Measurements from ENCODE around the gene NALCN.

The NALCN gene

DNA sequence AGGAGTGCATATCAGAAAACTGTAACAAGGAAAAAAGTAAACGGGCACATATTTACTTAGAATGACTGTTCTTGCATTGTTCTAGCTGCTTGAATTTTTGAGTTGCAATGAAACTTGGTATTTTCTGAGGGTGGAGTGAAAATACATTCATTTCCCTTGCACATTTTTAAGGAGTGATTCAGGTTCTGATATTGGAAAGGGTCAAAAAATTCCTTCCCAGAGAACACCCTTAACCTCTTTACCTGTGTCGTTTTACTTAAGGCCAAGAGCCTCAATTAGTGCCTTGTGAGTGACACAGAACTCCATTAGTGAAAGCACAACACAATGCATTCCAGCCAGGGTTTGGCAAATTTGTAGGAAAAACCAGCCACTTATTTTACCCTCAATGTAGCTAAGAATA lies 38.5 kb upstream of the NALCN start:
- Histone ChIP-seq H3K36me3 (ENCODE audit: control insufficient read depth in 1 of 2, insufficient read depth in 2 of 2, low read depth in 1 of 2, low read length in 2 of 2) (no peaks in the 10 kb centered on the region), H3K14ac (ENCODE audit: low read length in 2 of 2) (no peak overlapping the region), H3K18ac (ENCODE audit: low read depth in 1 of 2, low read length in 2 of 2) (no peak overlapping the region), H2AK5ac (ENCODE audit: low read length, severe bottlenecking) (no peak overlapping the region), H3K79me1 (replicated peaks; ENCODE audit: low read length, poor library complexity, severe bottlenecking) (no peaks in the 10 kb centered on the region), H2AFZ (ENCODE audit: low read depth, low read length) (no peak overlapping the region), H2BK120ac (ENCODE audit: low read depth, low read length) (no peak overlapping the region), H2BK12ac (ENCODE audit: low read length in 2 of 2) (no peak overlapping the region), H4K91ac (ENCODE audit: low read length) (no peak overlapping the region), H3K23ac (ENCODE audit: low read length in 2 of 2) (no peak overlapping the region), H3K9ac (ENCODE audit: low read length) (peak overlapping the region; percentile 91), H3K4ac (ENCODE audit: low read depth in 1 of 2, low read length in 2 of 2) (no peak overlapping the region), H3K4me1 (ENCODE audit: control insufficient read depth, insufficient read depth, low read depth, low read length) (peaks cover 18% of the 10 kb centered on the region), H2BK15ac (ENCODE audit: low read depth, poor library complexity, severe bottlenecking) (no peak overlapping the region), H4K8ac (ENCODE audit: low read length) (no peak overlapping the region), H3K27ac (ENCODE audit: low read length, poor library complexity, severe bottlenecking) (peak overlapping the region; percentile 87), H3K27me3 (ENCODE audit: control insufficient read depth in 1 of 2, insufficient read depth in 1 of 2, low read length in 2 of 2) (no peaks in the 10 kb centered on the region), H3K9me3 (ENCODE audit: control insufficient read depth, low read length) (no peaks in the 10 kb centered on the region), H3K4me3 (ENCODE audit: insufficient read depth in 1 of 2, low read depth in 1 of 2, low read length in 2 of 2) (peak overlapping the region in 1 of 2 experiments; percentile 93), H2BK5ac (ENCODE audit: low read depth, low read length, poor library complexity, severe bottlenecking) (no peak overlapping the region), H3K4me2 (ENCODE audit: low read length, poor library complexity, severe bottlenecking) (no peak overlapping the region)
- 0% methylated on average over 2 of the region's 2 CpGs for WGBS
- DNase-seq: no peak

DNA sequence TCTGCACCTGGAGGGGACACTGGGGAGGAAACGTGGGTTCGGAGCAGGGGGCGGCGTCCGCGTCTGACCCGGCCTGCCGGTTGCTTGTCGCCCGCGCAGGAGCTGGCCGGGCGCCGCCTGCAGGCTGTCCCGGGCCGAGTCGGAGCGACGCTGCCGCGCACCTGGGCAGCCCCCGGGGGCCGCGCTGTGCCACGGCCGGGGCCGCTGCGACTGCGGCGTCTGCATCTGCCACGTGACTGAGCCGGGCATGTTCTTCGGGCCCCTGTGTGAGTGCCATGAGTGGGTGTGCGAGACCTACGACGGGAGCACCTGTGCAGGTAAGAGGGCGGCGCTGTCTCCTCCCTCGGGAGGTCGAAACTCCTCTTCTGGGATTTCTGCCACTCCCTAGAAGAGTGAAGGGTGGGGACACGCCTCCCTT lies 37.5 kb upstream of the NALCN start:
- no peak for DNase-seq
- H3K79me1 ChIP-seq (replicated peaks; ENCODE audit: low read length, poor library complexity, severe bottlenecking): no peaks in the 10 kb centered on the region
- H3K4me3 ChIP-seq (ENCODE audit: insufficient read depth in 1 of 2, low read depth in 1 of 2, low read length in 2 of 2): peak overlapping the region; percentile 45 to 93
- H3K9ac ChIP-seq (ENCODE audit: low read length): peak overlapping the region; percentile 91
- H4K91ac ChIP-seq (ENCODE audit: low read length): peak overlapping the region; percentile 86
- H4K8ac ChIP-seq (ENCODE audit: low read length): peak overlapping the region; percentile 77
- peak overlapping the region; percentile 85 for H2BK120ac ChIP-seq (ENCODE audit: low read depth, low read length)
- H3K27ac ChIP-seq (ENCODE audit: low read length, poor library complexity, severe bottlenecking): no peak overlapping the region
- peak overlapping the region; percentile 52 for H2BK15ac ChIP-seq (ENCODE audit: low read depth, poor library complexity, severe bottlenecking)
- H2AK5ac ChIP-seq (ENCODE audit: low read length, severe bottlenecking): peak overlapping the region; percentile 89
- H2BK12ac ChIP-seq (ENCODE audit: low read length in 2 of 2): peak overlapping the region; percentile 84 to 95
- H3K27me3 ChIP-seq (ENCODE audit: control insufficient read depth in 1 of 2, insufficient read depth in 1 of 2, low read length in 2 of 2): no peaks in the 10 kb centered on the region
- peak overlapping the region; percentile 79 to 80 for H3K18ac ChIP-seq (ENCODE audit: low read depth in 1 of 2, low read length in 2 of 2)
- H3K4ac ChIP-seq (ENCODE audit: low read depth in 1 of 2, low read length in 2 of 2): peak overlapping the region in 1 of 2 experiments; percentile 87
- H3K14ac ChIP-seq (ENCODE audit: low read length in 2 of 2): peak overlapping the region in 1 of 2 experiments; percentile 57
- H3K4me2 ChIP-seq (ENCODE audit: low read length, poor library complexity, severe bottlenecking): peak overlapping the region; percentile 70
- H3K23ac ChIP-seq (ENCODE audit: low read length in 2 of 2): no peak overlapping the region
- 87% methylated on average over 39 of the region's 41 CpGs for WGBS
- H2AFZ ChIP-seq (ENCODE audit: low read depth, low read length): no peak overlapping the region
- no peak overlapping the region for H2BK5ac ChIP-seq (ENCODE audit: low read depth, low read length, poor library complexity, severe bottlenecking)
- H3K36me3 ChIP-seq (ENCODE audit: control insufficient read depth in 1 of 2, insufficient read depth in 2 of 2, low read depth in 1 of 2, low read length in 2 of 2): no peaks in the 10 kb centered on the region
- no peaks in the 10 kb centered on the region for H3K9me3 ChIP-seq (ENCODE audit: control insufficient read depth, low read length)
- peaks cover 18% of the 10 kb centered on the region for H3K4me1 ChIP-seq (ENCODE audit: control insufficient read depth, insufficient read depth, low read depth, low read length)

DNA sequence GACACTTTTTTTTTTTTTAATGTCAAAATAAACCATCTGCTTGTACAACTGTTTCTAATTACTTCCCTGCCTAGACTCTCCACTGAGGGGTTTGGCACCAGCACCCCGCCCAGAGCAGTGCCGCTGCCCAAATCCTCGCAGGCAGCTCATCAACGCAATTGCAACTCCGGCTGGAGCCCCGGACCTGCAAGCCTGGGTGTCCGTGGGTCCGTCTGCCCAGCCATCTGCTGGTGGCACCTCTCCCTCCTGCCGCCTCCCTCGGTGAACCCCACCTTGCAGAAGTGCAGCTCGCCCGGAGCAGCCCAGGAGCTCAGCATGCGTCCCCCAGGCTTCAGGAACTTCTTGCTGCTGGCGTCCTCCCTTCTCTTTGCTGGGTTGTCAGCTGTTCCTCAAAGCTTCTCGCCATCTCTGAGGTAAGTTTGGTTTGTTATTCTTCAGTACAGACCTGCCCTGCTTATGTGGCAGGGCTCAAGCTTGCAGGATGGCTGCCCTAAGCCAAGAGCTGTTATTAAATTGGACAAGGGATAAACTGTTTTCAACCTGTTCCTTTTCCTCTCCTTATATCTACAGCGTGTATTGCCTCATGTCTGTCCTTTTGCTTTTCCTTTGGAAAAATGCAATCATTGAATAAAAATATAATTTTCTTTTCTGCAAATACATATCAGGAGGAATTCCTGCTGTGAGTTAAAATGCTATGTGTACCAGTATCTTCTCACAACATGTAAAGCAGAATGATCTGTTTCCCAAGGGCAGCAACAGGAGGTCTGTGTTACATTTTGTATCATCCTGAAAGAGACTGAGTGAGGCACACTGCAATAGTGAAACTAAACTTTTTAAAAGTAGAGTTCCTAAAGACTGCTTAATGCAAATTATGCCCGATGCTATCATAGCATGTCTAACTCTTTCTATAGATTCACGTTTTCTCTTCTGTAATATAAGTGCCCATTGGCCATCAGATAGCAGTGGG lies 36.5 kb upstream of the NALCN start, which contains the start of gene ITGBL1:
ITGBL1 (plus strand) TSS at position 157 of the 967 bp plus-strand sequence; CDS start at position 316, 159 bp downstream.
- peak within 1 kb of the TSS; percentile 36 for H2AFZ ChIP-seq (ENCODE audit: low read depth, low read length)
- DNase-seq: peak; percentile 14
- H3K36me3 ChIP-seq (ENCODE audit: control insufficient read depth in 1 of 2, insufficient read depth in 2 of 2, low read depth in 1 of 2, low read length in 2 of 2): no peaks in the 10 kb centered on the region
- H2BK5ac ChIP-seq (ENCODE audit: low read depth, low read length, poor library complexity, severe bottlenecking): no peak within 1 kb of the TSS
- no peak within 1 kb of the TSS for H2BK15ac ChIP-seq (ENCODE audit: low read depth, poor library complexity, severe bottlenecking)
- peak within 1 kb of the TSS; percentile 85 for H2BK120ac ChIP-seq (ENCODE audit: low read depth, low read length)
- peak within 1 kb of the TSS; percentile 77 for H4K8ac ChIP-seq (ENCODE audit: low read length)
- H3K23ac ChIP-seq (ENCODE audit: low read length in 2 of 2): no peak within 1 kb of the TSS
- 92% methylated on average over 17 of the region's 18 CpGs for WGBS
- peak within 1 kb of the TSS; percentile 0 to 87 for H3K4ac ChIP-seq (ENCODE audit: low read depth in 1 of 2, low read length in 2 of 2)
- H3K27ac ChIP-seq (ENCODE audit: low read length, poor library complexity, severe bottlenecking): no peak within 1 kb of the TSS
- no peaks in the 10 kb centered on the region for H3K9me3 ChIP-seq (ENCODE audit: control insufficient read depth, low read length)
- peak within 1 kb of the TSS; percentile 79 for H2AK5ac ChIP-seq (ENCODE audit: low read length, severe bottlenecking)
- H3K79me1 ChIP-seq (replicated peaks; ENCODE audit: low read length, poor library complexity, severe bottlenecking): no peaks in the 10 kb centered on the region
- peak within 1 kb of the TSS; percentile 84 to 95 for H2BK12ac ChIP-seq (ENCODE audit: low read length in 2 of 2)
- H3K4me2 ChIP-seq (ENCODE audit: low read length, poor library complexity, severe bottlenecking): peak within 1 kb of the TSS; percentile 70
- H3K4me1 ChIP-seq (ENCODE audit: control insufficient read depth, insufficient read depth, low read depth, low read length): peaks cover 19% of the 10 kb centered on the region
- peak within 1 kb of the TSS; percentile 5 to 79 for H3K18ac ChIP-seq (ENCODE audit: low read depth in 1 of 2, low read length in 2 of 2)
- H4K91ac ChIP-seq (ENCODE audit: low read length): peak within 1 kb of the TSS; percentile 86
- H3K27me3 ChIP-seq (ENCODE audit: control insufficient read depth in 1 of 2, insufficient read depth in 1 of 2, low read length in 2 of 2): no peaks in the 10 kb centered on the region
- no peak within 1 kb of the TSS for H3K14ac ChIP-seq (ENCODE audit: low read length in 2 of 2)
- H3K9ac ChIP-seq (ENCODE audit: low read length): peak within 1 kb of the TSS; percentile 91
- peak within 1 kb of the TSS in 1 of 2 experiments; percentile 93 for H3K4me3 ChIP-seq (ENCODE audit: insufficient read depth in 1 of 2, low read depth in 1 of 2, low read length in 2 of 2)

DNA sequence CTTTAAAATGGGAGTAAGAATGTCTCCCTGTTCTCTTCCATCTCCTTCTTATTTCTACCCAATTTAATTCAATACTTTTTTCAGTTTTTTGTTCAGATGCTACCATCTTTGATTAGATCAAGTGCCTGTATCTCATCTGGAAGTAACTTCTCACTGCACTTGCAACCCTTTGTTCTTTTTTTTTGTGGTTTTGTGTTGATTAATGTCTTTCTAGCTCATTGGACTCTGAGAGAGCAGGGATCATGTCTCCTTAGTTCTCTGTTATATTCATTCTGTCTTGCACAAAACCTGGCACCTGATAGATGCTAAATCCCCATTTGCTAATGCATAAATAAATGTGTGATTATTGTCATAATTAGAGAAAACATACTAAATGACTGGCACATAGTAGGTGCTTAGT lies 35.3 kb upstream of the NALCN start:
- no peak overlapping the region for H3K27ac ChIP-seq (ENCODE audit: low read length, poor library complexity, severe bottlenecking)
- H2AFZ ChIP-seq (ENCODE audit: low read depth, low read length): no peak overlapping the region
- no peak overlapping the region for H3K14ac ChIP-seq (ENCODE audit: low read length in 2 of 2)
- no peaks in the 10 kb centered on the region for H3K79me1 ChIP-seq (replicated peaks; ENCODE audit: low read length, poor library complexity, severe bottlenecking)
- no peaks in the 10 kb centered on the region for H3K9me3 ChIP-seq (ENCODE audit: control insufficient read depth, low read length)
- no peak overlapping the region for H2BK12ac ChIP-seq (ENCODE audit: low read length in 2 of 2)
- H3K27me3 ChIP-seq (ENCODE audit: control insufficient read depth in 1 of 2, insufficient read depth in 1 of 2, low read length in 2 of 2): no peaks in the 10 kb centered on the region
- H2BK5ac ChIP-seq (ENCODE audit: low read depth, low read length, poor library complexity, severe bottlenecking): no peak overlapping the region
- H3K4ac ChIP-seq (ENCODE audit: low read depth in 1 of 2, low read length in 2 of 2): no peak overlapping the region
- DNase-seq: no peak
- H4K91ac ChIP-seq (ENCODE audit: low read length): no peak overlapping the region
- no peak overlapping the region for H3K18ac ChIP-seq (ENCODE audit: low read depth in 1 of 2, low read length in 2 of 2)
- H3K36me3 ChIP-seq (ENCODE audit: control insufficient read depth in 1 of 2, insufficient read depth in 2 of 2, low read depth in 1 of 2, low read length in 2 of 2): no peaks in the 10 kb centered on the region
- H3K4me2 ChIP-seq (ENCODE audit: low read length, poor library complexity, severe bottlenecking): no peak overlapping the region
- no peak overlapping the region for H2BK120ac ChIP-seq (ENCODE audit: low read depth, low read length)
- H3K9ac ChIP-seq (ENCODE audit: low read length): peak overlapping the region; percentile 91
- H2AK5ac ChIP-seq (ENCODE audit: low read length, severe bottlenecking): no peak overlapping the region
- H3K4me1 ChIP-seq (ENCODE audit: control insufficient read depth, insufficient read depth, low read depth, low read length): peaks cover 19% of the 10 kb centered on the region
- no peak overlapping the region for H3K4me3 ChIP-seq (ENCODE audit: insufficient read depth in 1 of 2, low read depth in 1 of 2, low read length in 2 of 2)
- no peak overlapping the region for H3K23ac ChIP-seq (ENCODE audit: low read length in 2 of 2)
- H2BK15ac ChIP-seq (ENCODE audit: low read depth, poor library complexity, severe bottlenecking): no peak overlapping the region
- no peak overlapping the region for H4K8ac ChIP-seq (ENCODE audit: low read length)

Measured in mesenchymal stem cell (in vitro differentiated cells and primary cell).